ENCODE results near the gene PARK7.

The PARK7 gene

GRCh38 chr1:7953850-7954609 lies 7.5 kb upstream of the PARK7 start:
- H3K14ac ChIP-seq (ENCODE audit: low read length): peak overlapping the region; percentile 56
- peak overlapping the region; percentile 18 for H3K4me2 ChIP-seq (ENCODE audit: insufficient read depth, low read length, poor library complexity, severe bottlenecking)
- H2AFZ ChIP-seq (ENCODE audit: low read length): no peak overlapping the region
- H3K27me3 ChIP-seq (ENCODE audit: control insufficient read depth in 3 of 3, insufficient read depth in 3 of 3, low read depth in 1 of 3, low read length in 3 of 3): peaks cover 0 to 3% (median 0%) of the 10 kb centered on the region in 3 experiments
- H2BK15ac ChIP-seq (ENCODE audit: low read length): peak overlapping the region; percentile 26
- no peak overlapping the region for H4K91ac ChIP-seq (ENCODE audit: low read depth, low read length, poor library complexity)
- no peak overlapping the region for H4K8ac ChIP-seq (ENCODE audit: low read depth, low read length)
- no peaks in the 10 kb centered on the region for H3K79me1 ChIP-seq (ENCODE audit: low read depth, low read length)
- H3K4me1 ChIP-seq (ENCODE audit: control insufficient read depth in 2 of 2, insufficient read depth in 1 of 2, low read depth in 1 of 2, low read length in 2 of 2): no peaks in the 10 kb centered on the region
- H3K4ac ChIP-seq (ENCODE audit: low read length): no peak overlapping the region
- peak overlapping the region; percentile 91 for H3K23ac ChIP-seq (ENCODE audit: low read depth, low read length, poor library complexity)
- H3K36me3 ChIP-seq (replicated peaks in 1 of 2; ENCODE audit: control insufficient read depth in 2 of 2, insufficient read depth in 2 of 2, low read length in 2 of 2): no peaks in the 10 kb centered on the region
- H2BK12ac ChIP-seq (ENCODE audit: low read length): no peak overlapping the region
- H3K9ac ChIP-seq (ENCODE audit: low read depth, low read length, poor library complexity): peak overlapping the region; percentile 70
- H3K4me3 ChIP-seq (ENCODE audit: low read length in 2 of 2): peak overlapping the region in 1 of 2 donors; percentile 70
- H2BK120ac ChIP-seq (ENCODE audit: low read depth, low read length): no peak overlapping the region
- peak overlapping the region; percentile 37 for H2AK5ac ChIP-seq (ENCODE audit: low read depth, low read length)
- no peaks in the 10 kb centered on the region for H3K9me3 ChIP-seq (replicated peaks in 1 of 2; ENCODE audit: control insufficient read depth in 2 of 2, insufficient read depth in 1 of 2, low read depth in 1 of 2, low read length in 2 of 2)
- peak; percentile 20 for DNase-seq (ENCODE audit: low spot score)
- no peak overlapping the region for H2BK5ac ChIP-seq (ENCODE audit: low read length)
- no CpG with 5 or more reads among the region's 65 CpGs for WGBS, 2 donors (ENCODE audit: extremely low coverage in 2 of 2, insufficient read length in 2 of 2, insufficient replicate concordance in 1 of 2)
- no peak overlapping the region for H3K27ac ChIP-seq (replicated peaks; ENCODE audit: low read length)
- no peak overlapping the region for H3K18ac ChIP-seq (ENCODE audit: low read length)

GRCh38 chr1:7954683-7955082 lies 6.8 kb upstream of the PARK7 start:
- Histone ChIP-seq H2BK12ac (ENCODE audit: low read length) (no peak overlapping the region), H4K91ac (ENCODE audit: low read depth, low read length, poor library complexity) (no peak overlapping the region), H2BK5ac (ENCODE audit: low read length) (no peak overlapping the region), H3K9ac (ENCODE audit: low read depth, low read length, poor library complexity) (no peak overlapping the region), H3K27ac (replicated peaks; ENCODE audit: low read length) (no peak overlapping the region), H3K36me3 (replicated peaks in 1 of 2; ENCODE audit: control insufficient read depth in 2 of 2, insufficient read depth in 2 of 2, low read length in 2 of 2) (no peaks in the 10 kb centered on the region), H3K4me2 (ENCODE audit: insufficient read depth, low read length, poor library complexity, severe bottlenecking) (no peak overlapping the region), H3K14ac (ENCODE audit: low read length) (no peak overlapping the region), H2AFZ (ENCODE audit: low read length) (no peak overlapping the region), H3K4me3 (ENCODE audit: low read length in 2 of 2) (no peak overlapping the region), H3K4ac (ENCODE audit: low read length) (no peak overlapping the region), H3K4me1 (ENCODE audit: control insufficient read depth in 2 of 2, insufficient read depth in 1 of 2, low read depth in 1 of 2, low read length in 2 of 2) (no peaks in the 10 kb centered on the region), H2AK5ac (ENCODE audit: low read depth, low read length) (no peak overlapping the region), H2BK120ac (ENCODE audit: low read depth, low read length) (no peak overlapping the region), H3K18ac (ENCODE audit: low read length) (no peak overlapping the region), H4K8ac (ENCODE audit: low read depth, low read length) (no peak overlapping the region), H2BK15ac (ENCODE audit: low read length) (no peak overlapping the region), H3K23ac (ENCODE audit: low read depth, low read length, poor library complexity) (no peak overlapping the region), H3K79me1 (ENCODE audit: low read depth, low read length) (no peaks in the 10 kb centered on the region), H3K27me3 (ENCODE audit: control insufficient read depth in 3 of 3, insufficient read depth in 3 of 3, low read depth in 1 of 3, low read length in 3 of 3) (no peaks in the 10 kb centered on the region), H3K9me3 (replicated peaks in 1 of 2; ENCODE audit: control insufficient read depth in 2 of 2, insufficient read depth in 1 of 2, low read depth in 1 of 2, low read length in 2 of 2) (no peaks in the 10 kb centered on the region)
- DNase-seq (ENCODE audit: low spot score): no peak
- WGBS, 2 donors (ENCODE audit: extremely low coverage in 2 of 2, insufficient read length in 2 of 2, insufficient replicate concordance in 1 of 2): no CpG with 5 or more reads among the region's 7 CpGs

- no peaks in the 10 kb centered on the region for H3K79me1 ChIP-seq (ENCODE audit: low read depth, low read length)
- no peak overlapping the region for H3K4me2 ChIP-seq (ENCODE audit: insufficient read depth, low read length, poor library complexity, severe bottlenecking)
- no peaks in the 10 kb centered on the region for H3K9me3 ChIP-seq (replicated peaks in 1 of 2; ENCODE audit: control insufficient read depth in 2 of 2, insufficient read depth in 1 of 2, low read depth in 1 of 2, low read length in 2 of 2)
- no peak overlapping the region for H3K4ac ChIP-seq (ENCODE audit: low read length)
- H3K27me3 ChIP-seq (ENCODE audit: control insufficient read depth in 3 of 3, insufficient read depth in 3 of 3, low read depth in 1 of 3, low read length in 3 of 3): no peaks in the 10 kb centered on the region
- no peaks in the 10 kb centered on the region for H3K36me3 ChIP-seq (replicated peaks in 1 of 2; ENCODE audit: control insufficient read depth in 2 of 2, insufficient read depth in 2 of 2, low read length in 2 of 2)
- no peak overlapping the region for H2BK120ac ChIP-seq (ENCODE audit: low read depth, low read length)
- H3K9ac ChIP-seq (ENCODE audit: low read depth, low read length, poor library complexity): no peak overlapping the region
- H3K18ac ChIP-seq (ENCODE audit: low read length): no peak overlapping the region
- no peak overlapping the region for H4K91ac ChIP-seq (ENCODE audit: low read depth, low read length, poor library complexity)
- H2BK5ac ChIP-seq (ENCODE audit: low read length): no peak overlapping the region
- H3K4me3 ChIP-seq (ENCODE audit: low read length in 2 of 2): no peak overlapping the region
- H3K23ac ChIP-seq (ENCODE audit: low read depth, low read length, poor library complexity): no peak overlapping the region
- WGBS, 2 donors (ENCODE audit: extremely low coverage in 2 of 2, insufficient read length in 2 of 2, insufficient replicate concordance in 1 of 2): no CpG with 5 or more reads among the region's 10 CpGs
- no peak overlapping the region for H2BK12ac ChIP-seq (ENCODE audit: low read length)
- no peak for DNase-seq (ENCODE audit: low spot score)
- H2AFZ ChIP-seq (ENCODE audit: low read length): no peak overlapping the region
- H4K8ac ChIP-seq (ENCODE audit: low read depth, low read length): no peak overlapping the region
- no peak overlapping the region for H3K27ac ChIP-seq (replicated peaks; ENCODE audit: low read length)
- no peak overlapping the region for H2AK5ac ChIP-seq (ENCODE audit: low read depth, low read length)
- H3K4me1 ChIP-seq (ENCODE audit: control insufficient read depth in 2 of 2, insufficient read depth in 1 of 2, low read depth in 1 of 2, low read length in 2 of 2): no peaks in the 10 kb centered on the region
- H3K14ac ChIP-seq (ENCODE audit: low read length): no peak overlapping the region
- no peak overlapping the region for H2BK15ac ChIP-seq (ENCODE audit: low read length)
Observed at GRCh38 chr1:7956218-7957032, 5.1 kb upstream of the PARK7 start.

- Histone ChIP-seq H2AK5ac (ENCODE audit: low read depth, low read length) (no peak overlapping the region), H2BK12ac (ENCODE audit: low read length) (no peak overlapping the region), H4K91ac (ENCODE audit: low read depth, low read length, poor library complexity) (no peak overlapping the region), H3K27ac (replicated peaks; ENCODE audit: low read length) (no peak overlapping the region), H4K8ac (ENCODE audit: low read depth, low read length) (no peak overlapping the region), H3K4me1 (ENCODE audit: control insufficient read depth in 2 of 2, insufficient read depth in 1 of 2, low read depth in 1 of 2, low read length in 2 of 2) (peaks cover 0 to 2% of the 10 kb centered on the region in 2 donors), H3K14ac (ENCODE audit: low read length) (no peak overlapping the region), H2AFZ (ENCODE audit: low read length) (no peak overlapping the region), H2BK120ac (ENCODE audit: low read depth, low read length) (no peak overlapping the region), H3K4ac (ENCODE audit: low read length) (no peak overlapping the region), H3K27me3 (ENCODE audit: control insufficient read depth in 3 of 3, insufficient read depth in 3 of 3, low read depth in 1 of 3, low read length in 3 of 3) (no peaks in the 10 kb centered on the region), H2BK15ac (ENCODE audit: low read length) (no peak overlapping the region), H3K18ac (ENCODE audit: low read length) (no peak overlapping the region), H3K79me1 (ENCODE audit: low read depth, low read length) (peaks cover 7% of the 10 kb centered on the region), H3K9me3 (replicated peaks in 1 of 2; ENCODE audit: control insufficient read depth in 2 of 2, insufficient read depth in 1 of 2, low read depth in 1 of 2, low read length in 2 of 2) (no peaks in the 10 kb centered on the region), H3K4me3 (ENCODE audit: low read length in 2 of 2) (peak overlapping the region in 1 of 2 donors; percentile 59), H3K9ac (ENCODE audit: low read depth, low read length, poor library complexity) (no peak overlapping the region), H3K23ac (ENCODE audit: low read depth, low read length, poor library complexity) (no peak overlapping the region), H3K36me3 (replicated peaks in 1 of 2; ENCODE audit: control insufficient read depth in 2 of 2, insufficient read depth in 2 of 2, low read length in 2 of 2) (peaks cover 12 to 24% of the 10 kb centered on the region in 2 donors), H2BK5ac (ENCODE audit: low read length) (no peak overlapping the region), H3K4me2 (ENCODE audit: insufficient read depth, low read length, poor library complexity, severe bottlenecking) (no peak overlapping the region)
- no peak for DNase-seq (ENCODE audit: low spot score)
- no CpG with 5 or more reads among the region's 2 CpGs for WGBS, 2 donors (ENCODE audit: extremely low coverage in 2 of 2, insufficient read length in 2 of 2, insufficient replicate concordance in 1 of 2)
Observed at GRCh38 chr1:7960165-7960564, 1.3 kb upstream of the PARK7 start.
